ENCODE results near the gene TNFRSF9.
A peak's percentile ranks its signal among the peaks of the same experiment; 100 is the strongest.
"Not testable (repeated sequence)": the region's sequence is repeated elsewhere in the genome, so short reads cannot be mapped to it uniquely, and the experiment has no call there.

Gene TNFRSF9

GRCh38 chr1:7940745-7941436, at the start of gene TNFRSF9:
Gene TNFRSF9, minus strand, starts transcription at chr1:7940839. Its CDS starts 845 bp downstream, at chr1:7939994.
- no peak for DNase-seq

- no peak for DNase-seq
Observed at GRCh38 chr1:7989762-7990428, 49.3 kb upstream of the TNFRSF9 start.

- no peak for DNase-seq
Observed at GRCh38 chr1:7988576-7988975, 47.9 kb upstream of the TNFRSF9 start.

- DNase-seq, result no peak
Observed at GRCh38 chr1:7987528-7987927, 46.9 kb upstream of the TNFRSF9 start.

GRCh38 chr1:7985851-7986612, 45.4 kb upstream of the TNFRSF9 start:
- DNase-seq, result no peak

GRCh38 chr1:7984811-7985210, 44.2 kb upstream of the TNFRSF9 start:
- DNase-seq, result no peak

- no peak for DNase-seq
Observed at GRCh38 chr1:7983086-7983778, 42.6 kb upstream of the TNFRSF9 start.

- DNase-seq, result no peak
Observed at GRCh38 chr1:7980984-7981383, 40.3 kb upstream of the TNFRSF9 start.

GRCh38 chr1:7975212-7975865, 34.7 kb upstream of the TNFRSF9 start:
- peak; percentile 57 for DNase-seq

GRCh38 chr1:7973086-7973485, 32.4 kb upstream of the TNFRSF9 start:
- no peak for DNase-seq

GRCh38 chr1:7972285-7972684, 31.6 kb upstream of the TNFRSF9 start:
- no peak for DNase-seq

- no peak for DNase-seq
Observed at GRCh38 chr1:7971024-7971423, 30.4 kb upstream of the TNFRSF9 start.

GRCh38 chr1:7970246-7970645, 29.6 kb upstream of the TNFRSF9 start:
- DNase-seq, result no peak

- DNase-seq, result no peak
Observed at GRCh38 chr1:7967651-7968050, 27.0 kb upstream of the TNFRSF9 start.

GRCh38 chr1:7967196-7967595, 26.6 kb upstream of the TNFRSF9 start:
- DNase-seq, result peak; percentile 86

GRCh38 chr1:7964476-7964875, 23.8 kb upstream of the TNFRSF9 start:
- DNase-seq, result no peak

- not testable (repeated sequence) for DNase-seq
Observed at GRCh38 chr1:7963841-7964240, 23.2 kb upstream of the TNFRSF9 start.

- not testable (repeated sequence) for DNase-seq
Observed at GRCh38 chr1:7963378-7963730, 22.7 kb upstream of the TNFRSF9 start.

GRCh38 chr1:7962636-7963377, 22.2 kb upstream of the TNFRSF9 start:
- no peak for DNase-seq

GRCh38 chr1:7962014-7962335, 21.3 kb upstream of the TNFRSF9 start:
- peak; percentile 53 for DNase-seq

- peak; percentile 100 for DNase-seq
Observed at GRCh38 chr1:7961216-7962013, 20.8 kb upstream of the TNFRSF9 start, which contains the start of gene PARK7. Gene PARK7, plus strand, starts transcription at chr1:7961711. Its CDS starts 1,075 bp downstream, at chr1:7962786.

All from NCI-H2171 (cell line).